ENCODE measurements around the gene SH3GL2. TPM values are rescaled to one million over a fixed set of nuclear protein-coding genes. Genes with fewer than 3 reads are reported as not detected.

Gene SH3GL2
- polyA plus RNA-seq, 1 donor from 2014 or later: not detected

DNA sequence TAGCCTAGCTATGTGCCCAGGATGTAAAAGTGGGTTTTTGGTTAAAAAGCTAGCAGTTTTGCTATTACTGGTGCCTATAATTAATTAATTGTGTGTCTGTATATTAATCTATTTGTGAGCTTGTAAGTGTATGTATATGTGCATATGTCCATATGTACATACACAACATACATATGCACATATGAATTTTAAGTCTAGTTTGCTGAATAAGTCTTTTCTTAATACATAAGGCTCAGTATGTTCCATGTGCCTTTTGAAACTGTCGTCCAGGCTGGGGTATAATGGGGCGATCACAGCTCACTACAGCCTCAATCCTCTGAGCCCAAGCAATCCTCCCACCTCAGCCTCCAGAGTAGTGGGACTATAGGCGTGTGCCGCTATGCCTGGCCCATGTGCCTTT is 10.1 kb downstream of the SH3GL2 start:
- Mint-ChIP-seq H3K36me3 (no peaks in the 10 kb centered on the region), H3K4me1 (no peaks in the 10 kb centered on the region), H3K27me3 (peaks cover 1% of the 10 kb centered on the region), H3K9me3 (peaks cover 0 to 4% (median 0%) of the 10 kb centered on the region in 3 donors), H3K4me3 (no peak overlapping the region), H3K27ac (no peak overlapping the region)

DNA sequence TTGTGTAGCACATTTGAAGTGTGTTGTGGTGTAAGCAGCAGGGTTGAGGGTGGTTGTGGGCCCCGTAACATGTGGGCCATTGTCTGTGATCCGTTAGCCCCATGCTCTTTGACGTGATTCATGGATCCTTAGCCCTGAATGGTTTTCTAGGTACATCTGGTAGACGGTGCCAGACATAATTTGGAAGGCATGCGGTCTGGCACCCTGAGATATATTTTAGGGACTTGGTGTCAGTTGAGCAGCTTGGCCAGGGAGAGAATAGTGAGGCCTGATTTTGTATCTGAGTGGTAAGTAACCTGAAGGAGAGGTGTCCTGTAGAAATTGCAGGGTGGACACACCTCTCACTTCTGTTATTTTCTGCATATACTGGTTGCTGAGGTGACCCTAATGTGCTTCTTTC is 10.9 kb downstream of the SH3GL2 start:
- peaks cover 0 to 4% (median 0%) of the 10 kb centered on the region in 3 donors for H3K9me3 Mint-ChIP-seq
- H3K4me3 Mint-ChIP-seq: no peak overlapping the region
- no peak overlapping the region for H3K27ac Mint-ChIP-seq
- no peaks in the 10 kb centered on the region for H3K4me1 Mint-ChIP-seq
- peaks cover 1% of the 10 kb centered on the region for H3K27me3 Mint-ChIP-seq
- no peaks in the 10 kb centered on the region for H3K36me3 Mint-ChIP-seq

DNA sequence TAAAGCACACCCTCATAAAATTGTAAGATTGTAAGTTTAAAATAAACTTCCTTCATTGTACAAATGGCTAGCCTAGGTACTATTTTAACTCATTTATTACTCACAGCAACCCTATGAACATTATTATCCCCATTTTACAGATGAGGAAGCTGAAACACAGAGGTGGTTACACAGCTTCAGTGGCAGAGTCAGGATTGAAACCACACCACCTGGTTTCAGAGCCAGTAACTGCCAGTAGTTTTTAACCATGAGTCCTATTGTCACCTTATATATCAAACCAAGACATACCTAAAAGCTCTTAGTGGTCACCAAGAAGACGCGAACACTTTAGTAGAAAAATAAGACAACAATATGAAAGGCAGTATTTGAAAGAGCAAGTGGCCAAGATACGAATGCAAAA is 16.1 kb downstream of the SH3GL2 start:
- Mint-ChIP-seq H3K9me3 (no peaks in the 10 kb centered on the region), H3K4me3 (no peak overlapping the region), H3K36me3 (no peaks in the 10 kb centered on the region), H3K27me3 (no peaks in the 10 kb centered on the region), H3K4me1 (peaks cover 0 to 2% (median 0%) of the 10 kb centered on the region in 3 donors), H3K27ac (no peak overlapping the region)

DNA sequence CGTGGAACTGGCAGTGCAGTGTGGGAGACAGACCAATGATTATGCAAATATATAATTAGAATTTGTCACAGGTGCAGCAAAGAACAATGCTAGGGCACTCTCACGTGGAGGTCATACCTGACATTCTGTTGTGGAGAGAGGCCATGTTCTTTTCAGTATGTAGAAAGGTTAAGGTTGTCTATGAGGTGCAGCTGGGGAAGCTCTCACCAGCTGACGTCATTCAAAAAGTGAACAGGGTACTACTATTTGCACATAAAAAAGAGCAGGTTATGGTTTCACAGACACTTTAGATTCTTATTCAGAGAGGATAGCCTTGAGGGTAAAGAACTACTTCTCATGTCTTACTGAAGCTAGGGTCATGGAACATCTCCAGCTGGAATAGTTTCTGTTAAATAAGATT is 19.1 kb downstream of the SH3GL2 start:
- H3K4me1 Mint-ChIP-seq: peaks cover 0 to 2% (median 0%) of the 10 kb centered on the region in 3 donors
- H3K4me3 Mint-ChIP-seq: no peak overlapping the region
- no peaks in the 10 kb centered on the region for H3K36me3 Mint-ChIP-seq
- peaks cover 0 to 7% (median 0%) of the 10 kb centered on the region in 3 donors for H3K9me3 Mint-ChIP-seq
- no peak overlapping the region for H3K27ac Mint-ChIP-seq
- no peaks in the 10 kb centered on the region for H3K27me3 Mint-ChIP-seq

DNA sequence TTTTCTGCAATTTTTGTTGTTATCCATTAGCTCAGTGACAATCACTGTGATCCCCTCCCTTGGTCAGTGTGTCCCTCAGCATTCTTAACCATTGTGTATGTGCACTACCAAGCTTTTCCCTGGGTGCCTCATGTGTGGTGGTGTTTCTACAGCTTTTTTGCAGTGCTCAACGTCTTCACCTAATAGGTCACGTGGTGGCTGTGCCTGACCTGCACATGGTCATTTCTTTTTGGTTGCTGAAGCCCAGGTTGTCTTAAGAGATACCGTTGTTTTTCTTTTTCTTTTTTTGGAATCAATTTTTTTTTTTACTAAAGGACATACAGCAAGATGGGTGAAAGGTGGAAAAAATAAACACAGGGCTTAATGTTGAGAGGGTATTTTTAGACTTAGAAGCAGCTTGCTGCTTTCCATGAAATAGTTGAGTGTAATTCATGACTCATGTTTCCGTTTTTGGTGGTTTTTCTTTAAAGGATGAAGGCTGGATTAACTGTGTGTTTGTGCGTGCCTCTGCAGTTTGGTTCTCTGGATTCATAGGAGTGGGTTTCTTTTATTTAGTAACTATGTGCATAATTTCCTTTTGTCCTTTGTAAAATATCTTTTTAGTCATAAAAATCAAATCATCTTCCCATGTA is 22.2 kb downstream of the SH3GL2 start:
- H3K9me3 Mint-ChIP-seq: peaks cover 0 to 10% (median 2%) of the 10 kb centered on the region in 3 donors
- peaks cover 0 to 2% (median 0%) of the 10 kb centered on the region in 3 donors for H3K4me1 Mint-ChIP-seq
- no peaks in the 10 kb centered on the region for H3K27me3 Mint-ChIP-seq
- H3K36me3 Mint-ChIP-seq: no peaks in the 10 kb centered on the region
- H3K4me3 Mint-ChIP-seq: no peak overlapping the region
- H3K27ac Mint-ChIP-seq: no peak overlapping the region

DNA sequence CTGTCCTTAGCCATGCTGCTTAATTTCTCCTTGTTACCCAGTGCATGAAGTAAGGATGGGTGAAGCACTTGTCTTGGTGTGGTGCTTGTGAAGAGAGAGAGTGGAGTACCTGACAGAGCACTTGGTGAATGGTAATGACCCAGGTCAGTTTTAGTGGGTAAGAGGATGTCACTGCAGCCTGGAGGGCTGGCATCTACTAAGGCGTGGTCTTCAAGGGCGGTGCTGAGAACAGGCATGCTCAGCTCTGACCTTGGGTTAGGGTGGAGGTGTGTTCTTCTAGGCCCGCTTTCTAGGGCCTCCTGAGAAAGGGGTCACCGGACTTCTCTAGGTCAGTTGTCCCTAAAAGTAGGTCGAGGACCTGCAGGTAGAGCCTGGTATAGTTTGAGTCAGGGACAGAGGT is 25.7 kb downstream of the SH3GL2 start:
- Mint-ChIP-seq H3K9me3 (peaks cover 2 to 15% (median 3%) of the 10 kb centered on the region in 3 donors), H3K27me3 (no peaks in the 10 kb centered on the region), H3K36me3 (no peaks in the 10 kb centered on the region), H3K4me3 (no peak overlapping the region), H3K4me1 (no peaks in the 10 kb centered on the region), H3K27ac (peak overlapping the region in 1 of 3 donors; percentile 5)

DNA sequence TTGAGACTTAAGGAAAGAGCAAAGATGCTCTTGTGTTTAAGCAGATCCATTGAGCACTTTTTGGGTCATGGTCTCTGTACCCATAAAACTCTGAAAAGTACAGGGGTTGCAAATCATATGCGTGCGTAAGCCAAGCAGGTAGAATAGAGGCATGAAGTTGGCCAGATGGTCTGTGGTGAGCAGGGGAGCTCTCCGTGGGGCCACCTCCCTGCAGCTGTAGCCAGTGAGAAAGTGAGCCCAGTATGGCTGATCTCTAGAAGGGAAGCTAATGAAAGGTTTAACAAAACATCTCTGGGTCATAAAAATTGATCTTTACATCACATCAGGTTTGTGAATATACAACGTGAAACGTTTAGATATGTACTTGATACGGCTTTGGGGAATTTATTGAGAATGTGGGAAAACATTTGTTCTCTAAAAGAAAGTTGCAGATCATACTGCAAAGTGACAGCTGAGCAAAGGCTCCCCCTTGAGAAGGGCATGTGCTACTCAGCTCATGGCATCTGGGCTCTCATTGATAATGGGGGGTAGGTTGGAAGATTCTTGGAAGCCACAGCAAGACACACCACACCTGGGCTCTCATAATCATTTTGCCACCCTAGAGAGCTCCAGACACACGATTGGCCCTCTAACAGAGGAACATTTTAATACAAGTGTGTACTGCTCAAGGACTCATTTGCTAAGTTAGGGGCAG is 30.6 kb downstream of the SH3GL2 start:
- Mint-ChIP-seq H3K4me1 (no peaks in the 10 kb centered on the region), H3K36me3 (no peaks in the 10 kb centered on the region), H3K27ac (no peak overlapping the region), H3K27me3 (no peaks in the 10 kb centered on the region), H3K9me3 (peaks cover 0 to 5% (median 3%) of the 10 kb centered on the region in 3 donors), H3K4me3 (no peak overlapping the region)

DNA sequence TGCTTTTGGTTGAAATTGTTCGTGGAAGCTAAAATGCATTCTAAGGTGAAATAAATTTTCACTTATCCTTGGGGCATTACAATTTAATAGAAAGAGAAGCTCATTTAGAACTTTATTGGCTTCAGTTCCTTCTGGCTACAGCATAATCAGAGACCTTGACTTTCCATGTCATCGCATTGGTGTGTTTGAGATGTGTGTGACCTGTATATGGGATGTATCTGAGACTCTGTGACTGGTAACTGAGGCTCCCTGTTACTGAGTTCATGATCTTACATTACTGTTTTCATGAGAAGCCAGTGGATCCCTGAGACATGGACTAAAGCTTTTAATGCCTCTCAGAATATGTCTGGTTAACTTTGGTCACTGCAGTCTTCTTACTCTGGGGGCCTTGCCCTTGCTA is 32.5 kb downstream of the SH3GL2 start:
- no peaks in the 10 kb centered on the region for H3K27me3 Mint-ChIP-seq
- H3K4me3 Mint-ChIP-seq: no peak overlapping the region
- H3K36me3 Mint-ChIP-seq: no peaks in the 10 kb centered on the region
- peaks cover 0 to 5% (median 3%) of the 10 kb centered on the region in 3 donors for H3K9me3 Mint-ChIP-seq
- no peaks in the 10 kb centered on the region for H3K4me1 Mint-ChIP-seq
- H3K27ac Mint-ChIP-seq: no peak overlapping the region

DNA sequence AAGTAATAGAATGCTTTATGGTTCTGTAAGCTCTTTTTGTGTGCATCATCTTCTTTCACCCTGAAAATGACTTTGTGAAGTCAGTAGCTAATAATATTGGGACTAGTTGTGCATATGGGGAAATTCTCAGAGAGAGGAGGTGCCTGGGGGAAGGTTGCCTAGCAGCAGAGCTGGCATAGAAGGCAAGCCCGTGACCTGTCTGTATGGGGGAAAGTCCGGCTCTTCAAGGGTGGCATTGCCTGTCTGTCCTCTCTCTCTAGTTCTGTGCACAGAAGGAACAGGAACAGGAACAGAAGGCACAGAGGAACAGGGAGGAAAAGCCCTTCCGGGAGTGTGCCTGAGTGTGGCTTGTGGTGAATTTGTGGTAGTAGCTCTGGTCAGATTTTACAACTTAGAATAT is 33.1 kb downstream of the SH3GL2 start:
- peaks cover 0 to 5% (median 3%) of the 10 kb centered on the region in 3 donors for H3K9me3 Mint-ChIP-seq
- no peaks in the 10 kb centered on the region for H3K4me1 Mint-ChIP-seq
- H3K27ac Mint-ChIP-seq: no peak overlapping the region
- no peaks in the 10 kb centered on the region for H3K36me3 Mint-ChIP-seq
- no peaks in the 10 kb centered on the region for H3K27me3 Mint-ChIP-seq
- H3K4me3 Mint-ChIP-seq: no peak overlapping the region

DNA sequence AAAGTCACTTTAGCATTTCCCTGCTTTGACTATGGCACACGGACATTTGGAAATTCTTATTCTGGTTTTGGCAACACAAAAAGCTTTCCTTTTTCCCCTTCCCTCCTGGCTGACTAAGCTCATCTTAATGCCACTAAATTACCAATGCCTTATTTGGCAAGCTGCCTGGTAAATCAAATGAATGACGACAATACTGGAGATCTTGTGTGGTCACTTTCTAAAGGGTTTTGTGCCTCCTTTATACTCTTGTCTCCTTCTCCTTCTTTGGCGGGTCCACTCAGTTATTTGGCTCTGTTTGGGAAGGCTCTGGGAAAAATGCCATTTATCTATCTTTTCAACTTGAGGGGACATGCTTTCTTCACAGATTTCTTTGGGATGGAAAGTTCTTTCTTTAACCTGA is 34.9 kb downstream of the SH3GL2 start:
- Mint-ChIP-seq H3K36me3 (no peaks in the 10 kb centered on the region), H3K4me3 (no peak overlapping the region), H3K27ac (no peak overlapping the region), H3K9me3 (no peaks in the 10 kb centered on the region), H3K27me3 (no peaks in the 10 kb centered on the region), H3K4me1 (no peaks in the 10 kb centered on the region)

DNA sequence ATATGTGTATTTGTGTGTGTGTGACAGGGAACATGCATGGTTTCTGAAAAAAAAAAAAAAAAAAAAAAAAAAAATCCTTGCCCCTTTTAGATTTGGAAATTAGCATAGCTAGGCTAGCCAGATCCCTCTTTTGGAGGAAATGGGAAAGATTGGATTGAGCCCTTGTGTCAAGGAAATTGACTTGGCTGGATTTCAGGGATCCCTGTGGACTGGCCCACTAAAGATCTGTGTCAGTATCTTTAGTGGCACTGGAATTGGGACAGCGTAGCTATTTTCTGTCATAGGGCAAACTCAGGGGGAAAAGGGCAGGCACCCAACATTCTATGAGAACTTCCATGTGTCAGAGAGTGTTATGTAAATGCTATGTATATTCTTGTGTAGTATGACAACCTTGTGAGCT is 35.4 kb downstream of the SH3GL2 start:
- Mint-ChIP-seq H3K27me3 (no peaks in the 10 kb centered on the region), H3K27ac (peak overlapping the region in 1 of 3 donors; percentile 27), H3K36me3 (no peaks in the 10 kb centered on the region), H3K4me3 (no peak overlapping the region), H3K4me1 (no peaks in the 10 kb centered on the region), H3K9me3 (no peaks in the 10 kb centered on the region)

DNA sequence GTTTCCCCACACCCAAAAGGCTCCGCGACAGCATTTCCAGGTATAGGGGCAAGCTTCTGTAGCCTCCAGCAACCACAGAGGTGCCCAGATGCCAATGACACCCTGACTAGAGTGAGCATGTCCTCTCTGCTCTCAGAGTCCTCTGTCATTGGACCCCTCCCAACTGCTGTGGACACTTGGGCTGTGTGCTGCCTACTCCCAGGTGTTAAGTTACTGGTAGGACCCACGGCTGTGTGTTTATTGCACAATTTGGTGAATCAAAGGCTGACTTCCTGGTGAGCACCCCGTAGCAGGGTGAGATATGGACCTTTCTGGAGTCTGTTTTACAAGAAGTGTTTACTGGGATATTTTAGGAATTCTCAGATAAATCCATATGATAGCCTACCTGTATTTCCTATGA is 36.0 kb downstream of the SH3GL2 start:
- no peaks in the 10 kb centered on the region for H3K27me3 Mint-ChIP-seq
- H3K4me1 Mint-ChIP-seq: no peaks in the 10 kb centered on the region
- no peaks in the 10 kb centered on the region for H3K36me3 Mint-ChIP-seq
- no peak overlapping the region for H3K4me3 Mint-ChIP-seq
- H3K27ac Mint-ChIP-seq: no peak overlapping the region
- H3K9me3 Mint-ChIP-seq: no peaks in the 10 kb centered on the region

DNA sequence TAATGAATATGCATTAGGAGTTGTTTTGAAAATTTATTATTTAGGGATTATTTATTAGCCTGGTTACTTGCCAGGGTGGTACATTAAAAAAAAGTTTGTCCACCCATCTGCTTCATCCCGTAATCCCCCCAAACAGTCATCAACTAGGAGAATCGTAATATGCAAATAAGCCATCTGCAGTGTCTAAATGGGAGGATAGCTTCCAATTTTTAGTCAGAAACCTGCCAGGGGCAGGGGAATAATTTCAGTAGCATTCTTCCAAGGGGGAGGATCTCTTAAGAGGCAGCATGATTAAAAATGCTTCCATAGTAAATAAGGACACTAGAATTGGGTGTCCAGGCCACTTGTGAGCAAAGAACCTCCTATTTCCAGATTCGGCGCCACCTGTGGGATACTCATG is 43.3 kb downstream of the SH3GL2 start:
- Mint-ChIP-seq H3K36me3 (no peaks in the 10 kb centered on the region), H3K4me3 (no peak overlapping the region), H3K9me3 (peaks cover 0 to 7% (median 2%) of the 10 kb centered on the region in 3 donors), H3K27me3 (no peaks in the 10 kb centered on the region), H3K4me1 (no peaks in the 10 kb centered on the region), H3K27ac (no peak overlapping the region)

DNA sequence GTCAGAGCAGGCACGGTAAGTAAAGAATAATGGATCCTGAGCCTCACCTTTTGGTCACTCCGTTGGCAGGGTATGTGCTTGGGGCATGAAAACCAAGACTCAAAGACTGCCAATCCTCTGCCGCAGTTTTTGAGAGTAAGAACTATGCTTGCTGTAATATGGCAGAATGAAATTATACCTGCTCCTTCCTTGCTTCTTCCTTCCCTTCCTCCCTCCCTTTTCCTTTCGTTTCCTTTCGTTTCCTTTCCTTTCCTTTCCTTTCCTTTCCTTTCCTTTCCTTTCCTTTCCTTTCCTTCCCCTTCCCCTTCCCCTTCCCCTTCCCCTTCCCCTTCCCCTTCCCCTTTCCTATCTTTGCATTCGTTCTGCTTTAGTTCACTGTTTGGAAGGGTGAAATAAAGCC is 43.9 kb downstream of the SH3GL2 start:
- H3K9me3 Mint-ChIP-seq: peaks cover 0 to 7% (median 2%) of the 10 kb centered on the region in 3 donors
- H3K4me3 Mint-ChIP-seq: no peak overlapping the region
- no peak overlapping the region for H3K27ac Mint-ChIP-seq
- H3K4me1 Mint-ChIP-seq: no peaks in the 10 kb centered on the region
- H3K27me3 Mint-ChIP-seq: no peaks in the 10 kb centered on the region
- H3K36me3 Mint-ChIP-seq: no peaks in the 10 kb centered on the region

DNA sequence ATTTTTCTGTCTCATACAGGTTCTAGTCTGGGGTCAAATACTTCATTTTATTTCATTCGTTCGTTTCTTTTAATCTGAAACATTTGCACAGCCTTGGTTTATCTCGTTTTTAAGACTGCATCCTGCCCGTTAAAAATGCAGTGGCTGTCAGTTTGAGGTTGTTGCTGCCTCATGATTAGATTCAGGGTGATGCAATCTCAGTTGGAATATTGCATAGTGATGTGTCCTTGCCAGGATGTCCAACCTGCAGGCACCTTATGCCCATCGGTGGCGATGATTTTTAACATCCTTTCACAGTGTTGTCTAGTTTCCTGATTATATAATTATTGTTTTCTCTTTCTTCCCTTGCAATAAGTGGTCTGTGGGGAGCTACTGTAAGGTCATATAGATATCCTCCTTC is 45.1 kb downstream of the SH3GL2 start:
- H3K9me3 Mint-ChIP-seq: peaks cover 0 to 7% (median 3%) of the 10 kb centered on the region in 3 donors
- no peaks in the 10 kb centered on the region for H3K36me3 Mint-ChIP-seq
- H3K4me1 Mint-ChIP-seq: no peaks in the 10 kb centered on the region
- H3K27me3 Mint-ChIP-seq: no peaks in the 10 kb centered on the region
- H3K4me3 Mint-ChIP-seq: no peak overlapping the region
- no peak overlapping the region for H3K27ac Mint-ChIP-seq

DNA sequence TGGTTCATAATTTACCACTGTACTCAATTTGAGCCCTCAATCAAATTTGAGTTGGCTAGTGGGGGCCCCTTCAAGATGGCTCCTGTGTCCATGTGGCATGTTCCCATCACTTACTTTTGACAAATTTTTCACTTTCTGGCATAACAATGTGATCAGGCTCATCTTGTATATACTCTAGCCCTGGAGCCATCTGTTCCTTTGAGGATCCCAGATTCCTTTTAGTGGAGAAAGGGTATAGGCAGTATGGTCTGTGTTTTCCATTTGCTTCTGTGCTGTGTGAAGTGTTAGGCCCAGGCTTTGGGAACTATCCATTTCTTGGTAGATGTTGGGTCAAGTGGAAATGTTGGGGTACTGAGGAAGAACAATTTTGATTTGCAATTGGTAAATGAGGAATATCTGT is 45.7 kb downstream of the SH3GL2 start:
- no peaks in the 10 kb centered on the region for H3K4me1 Mint-ChIP-seq
- no peaks in the 10 kb centered on the region for H3K36me3 Mint-ChIP-seq
- H3K9me3 Mint-ChIP-seq: peaks cover 0 to 7% (median 3%) of the 10 kb centered on the region in 3 donors
- no peak overlapping the region for H3K27ac Mint-ChIP-seq
- H3K4me3 Mint-ChIP-seq: no peak overlapping the region
- H3K27me3 Mint-ChIP-seq: no peaks in the 10 kb centered on the region

All from IgD-negative memory B cell (primary cell).